Measurements from ENCODE around the gene NAAA. TPM values are rescaled to one million over a fixed set of nuclear protein-coding genes. Genes with fewer than 3 reads are reported as not detected.

NAAA gene
- total RNA-seq, 2 experiments from 2014 or later = 15.3 to 21.5 TPM

DNA sequence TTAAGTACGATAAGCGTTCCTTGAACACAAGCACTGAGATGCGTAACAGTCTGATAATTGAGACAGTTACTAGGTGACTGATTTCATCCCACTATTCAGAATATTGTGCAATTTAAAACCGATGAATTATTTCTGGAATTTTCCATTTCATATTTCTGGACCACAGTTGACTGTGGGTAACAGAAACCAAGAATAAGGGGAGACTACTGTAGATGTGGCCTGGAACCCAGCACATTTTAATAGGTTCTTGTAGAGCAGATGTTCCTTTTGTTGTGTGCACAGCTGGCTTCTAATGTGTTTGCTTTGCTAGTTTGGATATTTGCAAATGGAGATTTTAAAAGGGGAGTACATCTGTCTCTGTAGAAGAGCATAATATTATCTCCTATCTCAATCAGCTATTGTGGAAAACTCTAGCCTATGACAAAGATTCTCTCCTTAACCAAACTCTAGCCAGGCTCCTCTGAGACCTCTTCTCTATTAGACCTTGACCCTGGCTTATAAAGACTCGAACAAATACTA lies 16.4 kb downstream of the NAAA start:
- Histone ChIP-seq H3K4me3 (ENCODE audit: low read depth, low read length, poor library complexity, severe bottlenecking) (no peak overlapping the region), H3K79me2 (ENCODE audit: insufficient read depth, low read depth, low read length) (no peaks in the 10 kb centered on the region), H2AFZ (ENCODE audit: low read length) (no peak overlapping the region), H3K9me2 (ENCODE audit: insufficient read depth, low read length) (no peaks in the 10 kb centered on the region), H3K9me3 (ENCODE audit: low read length) (no peaks in the 10 kb centered on the region), H3K4me1 (ENCODE audit: insufficient read depth, low read length, poor library complexity, severe bottlenecking) (no peaks in the 10 kb centered on the region), H4K20me1 (ENCODE audit: insufficient read depth, low read length) (no peaks in the 10 kb centered on the region), H3K4me2 (ENCODE audit: low read length) (no peak overlapping the region), H3K27ac (ENCODE audit: low read depth, low read length, poor library complexity, severe bottlenecking) (no peak overlapping the region), H3K36me3 (ENCODE audit: insufficient read depth, low read length) (peaks cover 14% of the 10 kb centered on the region; the same call in 1 of the 2 replicates)
- CTCF ChIA-PET (ENCODE audit: unreplicated experiment) = no interaction called here
- BruUV-seq (replicated peaks) = no TSS peak
- DNase-seq (ENCODE audit: low spot score) = no peak
- POLR2A ChIA-PET = interaction anchor here (1.0 kb wide), 1 partner anchor 15 kb away, joined by 3 read pairs; no protein-coding TSS in a partner anchor
- intact Hi-C loops (cut with micrococcal nuclease; ENCODE audit: unreplicated experiment) = no loop called here
- TF ChIP-seq EZH2phosphoT487 (IDR thresholded peaks at IDR 0.05; ENCODE audit: borderline replicate concordance, low read depth, low read length) = no peak
- TF ChIP-seq, protein P1, sequence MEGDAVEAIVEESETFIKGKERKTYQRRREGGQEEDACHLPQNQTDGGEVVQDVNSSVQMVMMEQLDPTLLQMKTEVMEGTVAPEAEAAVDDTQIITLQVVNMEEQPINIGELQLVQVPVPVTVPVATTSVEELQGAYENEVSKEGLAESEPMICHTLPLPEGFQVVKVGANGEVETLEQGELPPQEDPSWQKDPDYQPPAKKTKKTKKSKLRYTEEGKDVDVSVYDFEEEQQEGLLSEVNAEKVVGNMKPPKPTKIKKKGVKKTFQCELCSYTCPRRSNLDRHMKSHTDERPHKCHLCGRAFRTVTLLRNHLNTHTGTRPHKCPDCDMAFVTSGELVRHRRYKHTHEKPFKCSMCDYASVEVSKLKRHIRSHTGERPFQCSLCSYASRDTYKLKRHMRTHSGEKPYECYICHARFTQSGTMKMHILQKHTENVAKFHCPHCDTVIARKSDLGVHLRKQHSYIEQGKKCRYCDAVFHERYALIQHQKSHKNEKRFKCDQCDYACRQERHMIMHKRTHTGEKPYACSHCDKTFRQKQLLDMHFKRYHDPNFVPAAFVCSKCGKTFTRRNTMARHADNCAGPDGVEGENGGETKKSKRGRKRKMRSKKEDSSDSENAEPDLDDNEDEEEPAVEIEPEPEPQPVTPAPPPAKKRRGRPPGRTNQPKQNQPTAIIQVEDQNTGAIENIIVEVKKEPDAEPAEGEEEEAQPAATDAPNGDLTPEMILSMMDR (conservative IDR thresholded peaks at IDR 0.05; ENCODE audit: low read length) = no peak

DNA sequence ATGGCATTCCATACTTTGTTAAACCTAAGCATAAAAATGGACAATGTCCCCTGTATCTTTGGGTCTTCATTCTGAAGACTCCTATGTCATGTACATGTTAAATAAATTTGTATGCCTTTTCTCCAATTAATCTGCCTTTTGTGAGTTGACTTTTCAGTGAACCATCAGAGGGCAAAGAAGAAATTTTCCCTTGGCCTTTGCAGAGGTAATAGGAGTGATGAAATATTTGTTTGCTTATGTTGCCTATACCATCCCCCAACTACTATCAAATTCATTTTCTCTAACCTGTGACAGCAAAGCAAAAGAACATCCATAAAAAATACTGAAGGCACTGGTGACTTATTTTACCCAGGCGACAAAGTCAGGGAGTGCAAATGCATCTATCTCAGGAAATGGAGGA lies 18.2 kb downstream of the NAAA start:
- H3K4me1 ChIP-seq (ENCODE audit: insufficient read depth, low read length, poor library complexity, severe bottlenecking) = no peaks in the 10 kb centered on the region
- peaks cover 14% of the 10 kb centered on the region for H3K36me3 ChIP-seq (ENCODE audit: insufficient read depth, low read length)
- ChIA-PET CTCF (ENCODE audit: unreplicated experiment) (no interaction called here), POLR2A (no interaction called here)
- H2AFZ ChIP-seq (ENCODE audit: low read length) = no peak overlapping the region
- H3K9me2 ChIP-seq (ENCODE audit: insufficient read depth, low read length) = no peaks in the 10 kb centered on the region
- no peaks in the 10 kb centered on the region for H3K9me3 ChIP-seq (ENCODE audit: low read length)
- no peaks in the 10 kb centered on the region for H3K79me2 ChIP-seq (ENCODE audit: insufficient read depth, low read depth, low read length)
- H4K20me1 ChIP-seq (ENCODE audit: insufficient read depth, low read length) = no peaks in the 10 kb centered on the region
- no peak overlapping the region for H3K27ac ChIP-seq (ENCODE audit: low read depth, low read length, poor library complexity, severe bottlenecking)
- intact Hi-C loops (cut with micrococcal nuclease; ENCODE audit: unreplicated experiment) = no loop called here
- DNase-seq (ENCODE audit: low spot score) = no peak
- no peak overlapping the region for H3K4me3 ChIP-seq (ENCODE audit: low read depth, low read length, poor library complexity, severe bottlenecking)
- no peak overlapping the region for H3K4me2 ChIP-seq (ENCODE audit: low read length)
- BruUV-seq (replicated peaks) = TSS peak; percentile 55
- no peak for TF ChIP-seq EZH2phosphoT487 (IDR thresholded peaks at IDR 0.05; ENCODE audit: borderline replicate concordance, low read depth, low read length)
- TF ChIP-seq, protein P1 (conservative IDR thresholded peaks at IDR 0.05; ENCODE audit: low read length) = no peak

DNA sequence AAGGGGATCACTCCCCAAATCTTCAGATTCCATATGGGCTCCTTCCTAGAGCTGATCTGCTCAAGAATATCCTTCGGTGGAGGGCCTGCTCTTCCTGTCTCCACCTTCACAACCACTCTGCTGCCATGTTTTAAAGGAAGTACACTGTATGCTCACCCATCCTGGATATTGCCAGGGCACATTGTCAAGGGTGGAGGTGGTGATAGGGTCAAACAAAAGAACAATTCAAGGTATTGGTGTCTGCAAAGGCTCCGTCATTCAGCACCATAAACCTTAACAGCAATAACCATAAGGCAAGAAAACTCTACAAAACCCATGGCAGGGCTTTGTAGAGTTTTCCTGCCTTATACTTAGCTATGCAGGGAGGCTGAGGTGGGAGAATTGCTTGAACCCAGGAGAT lies 18.9 kb downstream of the NAAA start:
- intact Hi-C loops (cut with micrococcal nuclease; ENCODE audit: unreplicated experiment) = no loop called here
- no peak for DNase-seq (ENCODE audit: low spot score)
- H3K9me2 ChIP-seq (ENCODE audit: insufficient read depth, low read length) = no peaks in the 10 kb centered on the region
- H3K4me3 ChIP-seq (ENCODE audit: low read depth, low read length, poor library complexity, severe bottlenecking) = no peak overlapping the region
- H2AFZ ChIP-seq (ENCODE audit: low read length) = no peak overlapping the region
- no peaks in the 10 kb centered on the region for H3K4me1 ChIP-seq (ENCODE audit: insufficient read depth, low read length, poor library complexity, severe bottlenecking)
- H3K79me2 ChIP-seq (ENCODE audit: insufficient read depth, low read depth, low read length) = no peaks in the 10 kb centered on the region
- H3K27ac ChIP-seq (ENCODE audit: low read depth, low read length, poor library complexity, severe bottlenecking) = no peak overlapping the region
- H3K36me3 ChIP-seq (ENCODE audit: insufficient read depth, low read length) = peaks cover 14% of the 10 kb centered on the region
- no peak for TF ChIP-seq EZH2phosphoT487 (IDR thresholded peaks at IDR 0.05; ENCODE audit: borderline replicate concordance, low read depth, low read length)
- TF ChIP-seq, protein P1 (conservative IDR thresholded peaks at IDR 0.05; ENCODE audit: low read length) = no peak
- H3K4me2 ChIP-seq (ENCODE audit: low read length) = no peak overlapping the region
- H4K20me1 ChIP-seq (ENCODE audit: insufficient read depth, low read length) = no peaks in the 10 kb centered on the region
- no TSS peak for BruUV-seq (replicated peaks)
- H3K9me3 ChIP-seq (ENCODE audit: low read length) = no peaks in the 10 kb centered on the region
- CTCF ChIA-PET (ENCODE audit: unreplicated experiment) = no interaction called here
- POLR2A ChIA-PET = no interaction called here
